ENCODE results near the gene SLC5A8. TPM values are rescaled to one million over a fixed set of nuclear protein-coding genes. Genes with fewer than 3 reads are reported as not detected.

The SLC5A8 gene
- polyA plus RNA-seq, 3 donors = not detected

DNA sequence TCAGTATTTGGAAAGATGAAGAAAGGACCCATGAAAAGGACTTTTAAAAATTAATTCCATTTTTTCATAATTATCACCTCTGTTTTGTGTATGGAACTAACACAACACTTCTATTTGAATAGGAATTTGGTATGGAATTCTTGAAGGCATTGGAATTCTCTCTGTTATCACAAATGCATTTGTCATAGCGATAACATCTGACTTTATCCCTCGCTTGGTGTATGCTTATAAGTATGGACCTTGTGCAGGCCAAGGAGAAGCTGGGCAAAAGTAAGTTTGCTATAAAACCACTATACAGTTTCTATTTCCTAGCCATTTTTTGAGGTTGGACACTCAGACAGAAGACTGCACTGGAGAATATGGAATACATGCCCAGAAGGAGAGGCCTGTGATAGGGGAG is 98.6 kb downstream of the SLC5A8 start:
- no peaks in the 10 kb centered on the region for H3K36me3 Mint-ChIP-seq
- intact Hi-C loops (cut with micrococcal nuclease) = no loop called here
- H3K36me3 ChIP-seq (replicated peaks in 1 of 2; ENCODE audit: control insufficient read depth in 1 of 2, insufficient read depth in 2 of 2, low read length in 2 of 2) = no peaks in the 10 kb centered on the region
- no peak for DNase-seq
- TF ChIP-seq CTCF (IDR thresholded peaks at IDR 0.05) = no peak
- H3K4me1 ChIP-seq (ENCODE audit: control insufficient read depth in 1 of 2, insufficient read depth in 2 of 2, low read length in 2 of 2) = no peaks in the 10 kb centered on the region
- H3K4me1 Mint-ChIP-seq = no peaks in the 10 kb centered on the region
- H3K27me3 Mint-ChIP-seq (ENCODE audit: low read depth in 3 of 3) = peaks cover 0 to 3% (median 0%) of the 10 kb centered on the region in 3 donors
- no CpG with 5 or more reads among the region's 2 CpGs for WGBS (ENCODE audit: insufficient coverage)
- no peak overlapping the region for H3K4me2 ChIP-seq (replicated peaks; ENCODE audit: extremely low read depth, low read length, poor library complexity, severe bottlenecking)
- H3K9ac ChIP-seq (ENCODE audit: insufficient read depth, low read length, poor library complexity, severe bottlenecking) = no peak overlapping the region
- no peaks in the 10 kb centered on the region for H3K27me3 ChIP-seq (ENCODE audit: control insufficient read depth in 2 of 2, insufficient read depth in 2 of 2, low read length in 2 of 2)
- H3K27ac ChIP-seq (ENCODE audit: low read depth in 1 of 2, low read length in 2 of 2) = no peak overlapping the region
- H3K27ac Mint-ChIP-seq = no peak overlapping the region
- peaks cover 0 to 4% (median 0%) of the 10 kb centered on the region in 7 donors for H3K9me3 Mint-ChIP-seq
- no peaks in the 10 kb centered on the region for H4K20me1 ChIP-seq (ENCODE audit: insufficient read depth, low read length)
- H2AFZ ChIP-seq (ENCODE audit: insufficient read depth, low read depth, low read length, poor library complexity, severe bottlenecking) = no peak overlapping the region
- H3K79me2 ChIP-seq (ENCODE audit: insufficient read depth, low read length) = no peaks in the 10 kb centered on the region
- H3K4me3 ChIP-seq (replicated peaks in 1 of 3; ENCODE audit: low read depth in 2 of 3, low read length in 3 of 3) = no peak overlapping the region
- no peaks in the 10 kb centered on the region for H3K9me3 ChIP-seq (replicated peaks in 1 of 2; ENCODE audit: control insufficient read depth in 1 of 2, insufficient read depth in 1 of 2, low read length in 2 of 2)
- H3K4me3 Mint-ChIP-seq = no peak overlapping the region

GRCh38 chr12:101110866-101111265 is 99.2 kb downstream of the SLC5A8 start:
- no peak overlapping the region for H3K4me3 Mint-ChIP-seq
- H3K4me2 ChIP-seq (replicated peaks; ENCODE audit: extremely low read depth, low read length, poor library complexity, severe bottlenecking) = no peak overlapping the region
- H3K36me3 Mint-ChIP-seq = no peaks in the 10 kb centered on the region
- H3K79me2 ChIP-seq (ENCODE audit: insufficient read depth, low read length) = no peaks in the 10 kb centered on the region
- H3K27ac ChIP-seq (ENCODE audit: low read depth in 1 of 2, low read length in 2 of 2) = no peak overlapping the region
- TF ChIP-seq CTCF (IDR thresholded peaks at IDR 0.05) = no peak
- 83% methylated on average over 1 of the region's 3 CpGs for WGBS (ENCODE audit: insufficient coverage)
- H3K9me3 Mint-ChIP-seq = peaks cover 0 to 4% (median under 1%) of the 10 kb centered on the region in 7 donors
- H3K9me3 ChIP-seq (replicated peaks in 1 of 2; ENCODE audit: control insufficient read depth in 1 of 2, insufficient read depth in 1 of 2, low read length in 2 of 2) = peaks cover 0 to 1% of the 10 kb centered on the region in 2 donors
- no peak overlapping the region for H3K27ac Mint-ChIP-seq
- no peak overlapping the region for H2AFZ ChIP-seq (ENCODE audit: insufficient read depth, low read depth, low read length, poor library complexity, severe bottlenecking)
- no peak overlapping the region for H3K9ac ChIP-seq (ENCODE audit: insufficient read depth, low read length, poor library complexity, severe bottlenecking)
- no peaks in the 10 kb centered on the region for H3K4me1 Mint-ChIP-seq
- H3K27me3 ChIP-seq (ENCODE audit: control insufficient read depth in 2 of 2, insufficient read depth in 2 of 2, low read length in 2 of 2) = no peaks in the 10 kb centered on the region
- peaks cover 0 to 5% (median 0%) of the 10 kb centered on the region in 3 donors for H3K27me3 Mint-ChIP-seq (ENCODE audit: low read depth in 3 of 3)
- no peak for DNase-seq
- no peaks in the 10 kb centered on the region for H4K20me1 ChIP-seq (ENCODE audit: insufficient read depth, low read length)
- H3K36me3 ChIP-seq (replicated peaks in 1 of 2; ENCODE audit: control insufficient read depth in 1 of 2, insufficient read depth in 2 of 2, low read length in 2 of 2) = no peaks in the 10 kb centered on the region
- no peak overlapping the region for H3K4me3 ChIP-seq (replicated peaks in 1 of 3; ENCODE audit: low read depth in 2 of 3, low read length in 3 of 3)
- no peaks in the 10 kb centered on the region for H3K4me1 ChIP-seq (ENCODE audit: control insufficient read depth in 1 of 2, insufficient read depth in 2 of 2, low read length in 2 of 2)
- intact Hi-C loops (cut with micrococcal nuclease) = no loop called here

Measured in CD14-positive monocyte (primary cell).